ENCODE measurements around the gene DNAJB6.

DNA sequence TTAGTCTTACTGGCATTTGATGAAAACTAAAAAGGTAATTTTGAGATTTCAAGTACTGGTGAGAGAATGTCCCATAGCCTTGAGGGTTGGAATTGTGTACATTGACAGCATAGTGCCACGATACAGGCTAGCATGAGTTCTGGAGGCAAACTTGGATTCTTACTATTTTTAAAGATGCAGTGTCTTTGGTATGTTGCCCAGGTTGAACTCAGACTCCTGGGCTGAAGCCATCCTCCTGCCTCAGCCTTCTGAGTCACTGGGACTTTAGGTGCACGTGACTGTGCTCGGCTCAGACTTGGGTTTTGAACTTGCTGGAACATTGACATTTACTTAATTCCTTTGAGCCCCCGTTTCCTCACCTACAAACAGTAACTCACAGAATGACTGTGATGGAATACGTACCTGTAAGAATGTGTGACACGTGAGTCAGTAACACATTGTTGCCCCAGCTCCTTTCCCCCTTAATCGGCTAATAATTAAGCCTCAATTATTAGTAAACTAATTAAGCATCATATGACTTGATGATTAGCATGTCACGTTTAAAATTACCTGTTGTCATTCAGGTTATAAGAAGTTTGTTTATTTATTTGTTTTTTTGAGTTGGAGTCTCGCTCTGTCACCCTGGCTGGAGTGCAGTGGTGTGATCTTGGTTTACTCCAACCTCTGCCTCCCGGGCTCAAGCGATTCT is 10.6 kb downstream of the DNAJB6 start:
- no peak for TF ChIP-seq EZH2phosphoT487 (conservative IDR thresholded peaks at IDR 0.05; ENCODE audit: low read length)
- TF ChIP-seq, protein P1, sequence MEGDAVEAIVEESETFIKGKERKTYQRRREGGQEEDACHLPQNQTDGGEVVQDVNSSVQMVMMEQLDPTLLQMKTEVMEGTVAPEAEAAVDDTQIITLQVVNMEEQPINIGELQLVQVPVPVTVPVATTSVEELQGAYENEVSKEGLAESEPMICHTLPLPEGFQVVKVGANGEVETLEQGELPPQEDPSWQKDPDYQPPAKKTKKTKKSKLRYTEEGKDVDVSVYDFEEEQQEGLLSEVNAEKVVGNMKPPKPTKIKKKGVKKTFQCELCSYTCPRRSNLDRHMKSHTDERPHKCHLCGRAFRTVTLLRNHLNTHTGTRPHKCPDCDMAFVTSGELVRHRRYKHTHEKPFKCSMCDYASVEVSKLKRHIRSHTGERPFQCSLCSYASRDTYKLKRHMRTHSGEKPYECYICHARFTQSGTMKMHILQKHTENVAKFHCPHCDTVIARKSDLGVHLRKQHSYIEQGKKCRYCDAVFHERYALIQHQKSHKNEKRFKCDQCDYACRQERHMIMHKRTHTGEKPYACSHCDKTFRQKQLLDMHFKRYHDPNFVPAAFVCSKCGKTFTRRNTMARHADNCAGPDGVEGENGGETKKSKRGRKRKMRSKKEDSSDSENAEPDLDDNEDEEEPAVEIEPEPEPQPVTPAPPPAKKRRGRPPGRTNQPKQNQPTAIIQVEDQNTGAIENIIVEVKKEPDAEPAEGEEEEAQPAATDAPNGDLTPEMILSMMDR (IDR thresholded peaks at IDR 0.05; ENCODE audit: insufficient read depth, low read length, poor library complexity, severe bottlenecking), result no peak
